ENCODE results near the gene TTC22.

Gene TTC22

DNA sequence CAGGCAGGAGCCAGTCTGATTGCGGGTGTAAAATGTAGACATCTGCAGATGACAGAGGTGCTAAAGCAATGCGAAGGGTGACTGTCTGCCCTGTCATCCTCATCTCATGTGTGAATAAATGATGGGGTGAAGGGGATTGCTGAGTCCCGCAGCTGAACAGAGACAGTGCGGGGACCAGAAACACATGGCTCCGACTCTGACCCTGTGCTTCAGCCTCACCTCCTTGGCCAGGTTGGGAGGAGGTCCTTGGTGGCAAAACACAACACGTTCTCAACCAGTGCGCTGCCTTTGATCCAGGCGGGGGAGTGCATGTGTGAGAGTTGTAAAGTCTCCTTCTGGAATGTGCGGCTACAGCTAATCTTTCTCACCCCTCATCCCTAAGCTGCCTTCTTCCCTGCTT lies 32.0 kb upstream of the TTC22 start:
- TF ChIP-seq, protein P1, sequence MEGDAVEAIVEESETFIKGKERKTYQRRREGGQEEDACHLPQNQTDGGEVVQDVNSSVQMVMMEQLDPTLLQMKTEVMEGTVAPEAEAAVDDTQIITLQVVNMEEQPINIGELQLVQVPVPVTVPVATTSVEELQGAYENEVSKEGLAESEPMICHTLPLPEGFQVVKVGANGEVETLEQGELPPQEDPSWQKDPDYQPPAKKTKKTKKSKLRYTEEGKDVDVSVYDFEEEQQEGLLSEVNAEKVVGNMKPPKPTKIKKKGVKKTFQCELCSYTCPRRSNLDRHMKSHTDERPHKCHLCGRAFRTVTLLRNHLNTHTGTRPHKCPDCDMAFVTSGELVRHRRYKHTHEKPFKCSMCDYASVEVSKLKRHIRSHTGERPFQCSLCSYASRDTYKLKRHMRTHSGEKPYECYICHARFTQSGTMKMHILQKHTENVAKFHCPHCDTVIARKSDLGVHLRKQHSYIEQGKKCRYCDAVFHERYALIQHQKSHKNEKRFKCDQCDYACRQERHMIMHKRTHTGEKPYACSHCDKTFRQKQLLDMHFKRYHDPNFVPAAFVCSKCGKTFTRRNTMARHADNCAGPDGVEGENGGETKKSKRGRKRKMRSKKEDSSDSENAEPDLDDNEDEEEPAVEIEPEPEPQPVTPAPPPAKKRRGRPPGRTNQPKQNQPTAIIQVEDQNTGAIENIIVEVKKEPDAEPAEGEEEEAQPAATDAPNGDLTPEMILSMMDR (IDR thresholded peaks at IDR 0.05; ENCODE audit: low read depth, low read length): no peak
- DNase-seq (ENCODE audit: extremely low read depth, low read depth): no peak

DNA sequence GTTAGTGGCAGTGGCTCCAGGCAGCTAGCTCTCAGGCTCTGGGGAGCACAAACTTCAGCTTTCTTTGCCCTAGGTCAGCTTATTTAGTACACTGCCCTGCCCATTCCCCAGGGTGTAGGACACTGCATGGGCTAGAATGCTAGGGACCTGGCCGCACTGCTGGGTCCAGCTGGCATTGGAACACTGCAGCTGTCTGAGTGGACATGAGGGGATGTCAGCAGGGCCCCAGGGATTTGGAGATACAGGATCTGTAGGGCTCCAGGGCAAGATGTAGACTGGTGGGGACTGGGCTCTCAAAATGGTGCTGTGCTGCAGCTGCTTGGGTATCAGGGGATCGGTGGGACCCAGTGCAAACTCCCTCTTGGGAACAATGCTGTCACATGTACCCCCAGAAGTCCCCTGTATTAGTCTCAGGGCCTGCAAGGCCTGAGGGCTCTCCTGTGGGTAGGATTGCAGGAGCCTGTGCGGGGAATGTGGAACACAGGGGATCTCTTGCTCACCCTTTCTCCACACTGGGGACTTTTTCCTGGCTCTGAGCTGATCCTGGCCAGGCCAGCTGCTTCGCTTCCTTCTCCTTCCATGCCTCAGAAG lies 25.2 kb upstream of the TTC22 start:
- no peak for DNase-seq (ENCODE audit: extremely low read depth, low read depth)
- TF ChIP-seq, protein P1 (IDR thresholded peaks at IDR 0.05; ENCODE audit: low read depth, low read length): no peak

DNA sequence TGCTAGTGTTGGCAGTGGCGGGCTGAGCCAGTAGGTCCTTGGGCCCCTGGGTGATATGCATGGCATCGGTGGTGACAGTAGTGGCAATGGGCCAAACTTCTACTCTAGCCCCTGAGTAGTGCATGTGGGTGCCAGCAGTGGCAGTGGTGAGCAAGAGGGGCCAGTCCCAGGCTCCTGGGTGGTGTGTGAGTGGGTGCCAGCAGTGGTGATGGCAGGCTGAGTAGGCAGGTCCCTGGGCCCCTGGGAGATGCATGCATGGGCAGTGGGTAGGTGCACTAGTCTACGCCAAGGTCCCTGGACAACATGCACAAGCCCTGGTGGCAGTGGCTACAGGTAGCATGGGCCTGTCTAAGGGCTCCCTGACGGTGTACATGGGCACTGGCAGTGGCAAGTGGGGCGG lies 24.6 kb upstream of the TTC22 start:
- TF ChIP-seq, protein P1 (IDR thresholded peaks at IDR 0.05; ENCODE audit: low read depth, low read length): no peak
- DNase-seq (ENCODE audit: extremely low read depth, low read depth): no peak

DNA sequence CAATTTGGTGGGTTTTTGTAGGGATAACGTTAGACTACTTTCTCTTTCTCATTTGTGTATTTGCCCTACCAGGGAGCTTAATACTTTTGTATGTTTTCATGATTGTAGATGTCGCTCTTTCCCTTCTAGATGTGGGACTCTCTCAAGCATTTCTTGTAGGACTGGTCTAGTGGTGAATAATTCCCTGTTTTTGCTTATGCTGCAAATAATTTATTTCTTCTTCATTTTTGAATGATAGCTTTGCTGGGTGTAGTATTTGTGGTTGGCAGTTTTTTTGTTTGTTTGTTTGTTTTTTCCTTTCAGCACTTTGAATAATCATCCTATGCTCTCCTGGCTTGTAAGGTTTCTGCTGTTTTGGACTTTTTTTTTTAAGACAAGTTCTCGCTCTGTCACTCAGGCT lies 22.5 kb upstream of the TTC22 start:
- TF ChIP-seq, protein P1 (IDR thresholded peaks at IDR 0.05; ENCODE audit: low read depth, low read length): no peak
- DNase-seq (ENCODE audit: extremely low read depth, low read depth): no peak

DNA sequence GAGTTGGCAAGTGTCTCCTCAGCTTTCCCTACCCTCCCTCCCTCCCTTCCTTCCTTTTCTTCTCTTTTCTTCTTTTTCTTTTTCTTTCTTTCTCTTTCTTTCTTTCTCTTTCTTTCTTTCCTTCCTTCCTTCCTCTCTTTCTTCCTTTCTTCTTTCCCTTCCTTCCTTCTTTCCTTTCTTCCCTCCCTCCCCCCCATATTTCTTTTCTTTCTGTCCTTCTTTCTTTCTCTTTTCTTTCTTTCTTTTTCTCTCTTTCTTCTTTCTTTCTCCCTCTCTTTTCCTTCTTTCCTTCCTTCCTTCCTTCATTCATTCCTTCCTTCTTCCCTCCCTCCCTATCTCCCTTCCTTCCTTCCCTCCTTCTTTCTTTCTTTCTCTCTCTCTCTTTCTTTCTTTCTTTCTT lies 18.6 kb upstream of the TTC22 start:
- DNase-seq (ENCODE audit: extremely low read depth, low read depth): no peak
- TF ChIP-seq, protein P1 (IDR thresholded peaks at IDR 0.05; ENCODE audit: low read depth, low read length): no peak

DNA sequence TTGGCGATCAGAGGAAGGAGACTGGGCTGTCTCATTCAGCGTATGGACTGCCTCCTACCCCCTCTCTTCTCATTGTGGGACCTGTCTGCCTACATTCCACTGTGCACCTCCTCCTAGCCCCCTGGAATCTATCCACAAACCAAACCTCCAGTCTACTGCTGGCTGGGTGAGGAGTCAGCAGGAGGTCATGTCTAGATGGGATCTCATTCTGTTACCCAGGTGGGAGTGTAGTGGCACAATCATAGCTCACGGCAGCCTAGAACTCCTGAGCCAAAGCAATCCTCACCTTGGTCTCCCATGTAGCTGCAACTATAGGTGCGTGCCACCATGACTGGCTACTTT lies 18.0 kb upstream of the TTC22 start:
- DNase-seq (ENCODE audit: extremely low read depth, low read depth): no peak
- TF ChIP-seq, protein P1 (IDR thresholded peaks at IDR 0.05; ENCODE audit: low read depth, low read length): no peak

DNA sequence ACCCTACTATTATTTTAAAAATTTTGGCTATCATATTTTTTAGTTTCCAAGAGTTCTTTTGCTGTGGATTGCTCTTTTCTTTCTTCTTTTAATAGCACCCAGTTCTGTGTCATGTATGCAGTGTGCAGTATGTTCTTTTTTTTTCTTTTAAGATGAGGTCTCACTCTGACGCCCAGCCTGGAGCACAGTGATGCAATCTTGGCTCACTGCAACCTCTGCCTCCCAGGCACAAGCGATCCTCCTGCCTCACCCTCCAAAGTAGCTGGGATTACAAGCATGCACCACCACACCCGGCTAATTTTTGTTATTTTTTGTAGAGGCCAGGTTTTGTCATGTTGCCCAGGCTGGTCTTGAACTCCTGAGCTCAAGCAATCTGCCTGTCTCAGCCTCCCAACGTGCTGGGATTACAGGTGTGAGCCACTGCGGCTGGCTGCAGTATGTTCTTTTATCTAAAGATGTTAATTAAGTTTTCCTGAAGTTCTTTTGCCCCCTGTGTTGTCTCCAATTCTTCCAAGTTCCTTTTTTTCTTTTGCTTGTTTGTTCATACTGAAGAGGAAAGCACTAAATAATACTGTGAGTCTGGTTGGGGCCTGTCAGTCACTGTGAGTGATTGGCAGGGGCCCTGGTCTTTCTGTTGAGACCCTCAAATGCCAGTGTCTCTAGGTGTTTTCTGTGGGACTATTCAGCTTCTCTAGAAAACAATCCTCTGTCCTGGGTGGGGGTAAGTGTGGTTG lies 17.5 kb upstream of the TTC22 start:
- no peak for DNase-seq (ENCODE audit: extremely low read depth, low read depth)
- TF ChIP-seq, protein P1 (IDR thresholded peaks at IDR 0.05; ENCODE audit: low read depth, low read length): no peak

Measured in AG09319 (cell line).